GM18858 (cell line): Measurements from ENCODE around the gene SLC35E2B.
"Not testable (repeated sequence)": the region's sequence is repeated elsewhere in the genome, so short reads cannot be mapped to it uniquely, and the experiment has no call there.

Experiments used
- ATAC-seq: cut with Tn5 transposase; IDR thresholded peaks from one replicate; pipeline ENCODE4 v1.9.1; 2021; ENCODE audit not compliant: unreplicated experiment

SLC35E2B gene

DNA sequence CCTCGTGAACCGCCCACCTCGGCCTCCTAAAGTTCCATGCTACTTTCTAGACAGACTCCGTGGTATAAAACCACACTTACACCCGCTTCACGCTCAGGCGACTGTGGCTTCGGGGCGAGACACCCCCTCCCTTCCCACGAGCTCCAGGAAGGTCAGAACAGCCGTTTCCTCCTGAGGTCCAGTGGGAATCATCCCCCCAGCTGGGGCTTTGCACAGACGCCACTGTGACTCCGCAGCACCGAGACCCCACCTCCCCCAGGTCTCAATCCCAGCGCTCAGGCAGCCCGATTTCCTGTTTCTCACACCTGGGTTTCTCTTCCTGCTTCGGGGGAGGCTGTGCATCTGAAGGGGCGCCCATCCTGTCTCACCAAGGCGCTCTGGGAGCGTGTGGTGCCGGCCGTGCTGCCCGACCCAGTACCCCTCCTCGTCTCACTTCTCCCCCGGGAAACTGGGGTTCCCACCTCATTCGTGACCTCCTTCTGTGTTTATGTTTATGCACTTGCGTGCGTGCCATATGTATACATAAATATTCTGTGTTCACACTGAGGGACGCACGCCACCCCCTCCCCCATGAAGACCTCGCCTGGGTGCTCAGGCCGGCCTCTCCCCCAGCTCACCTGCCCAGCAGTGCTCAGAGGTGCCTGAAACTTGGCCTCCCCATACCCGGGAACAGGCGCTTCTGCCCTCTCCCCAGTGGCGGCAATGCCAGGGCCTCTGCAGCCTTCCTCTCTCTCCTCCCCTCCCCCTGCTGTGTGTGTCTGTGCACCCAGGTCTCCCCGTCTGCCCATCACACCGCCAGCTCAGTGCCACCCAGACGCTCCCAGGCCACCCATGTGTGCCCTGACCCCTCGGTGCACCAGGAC lies 14.6 kb downstream of the SLC35E2B start:
- ATAC-seq: no peak

GRCh38 chr1:1676087-1676486 lies 16.5 kb downstream of the SLC35E2B start:
- not testable (repeated sequence) for ATAC-seq

DNA sequence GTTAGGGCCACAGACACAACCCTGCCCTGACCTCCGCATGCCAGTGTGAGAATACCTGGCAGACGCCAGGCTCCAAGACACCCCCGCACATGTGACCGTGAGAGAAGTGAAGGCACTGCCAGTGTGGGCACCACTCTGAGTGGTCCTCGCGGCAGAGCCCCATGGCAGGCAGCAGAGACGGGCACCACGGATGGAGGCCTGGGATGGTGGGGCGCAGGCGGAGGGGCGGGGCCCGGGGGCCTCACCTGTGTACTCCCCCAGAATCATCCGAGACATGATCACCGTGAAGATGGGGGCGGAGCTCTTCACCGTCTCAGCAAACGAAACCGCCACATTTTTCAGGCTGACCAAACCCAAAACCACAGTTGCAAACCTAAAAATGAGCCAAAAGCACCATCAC lies 17.4 kb downstream of the SLC35E2B start:
- ATAC-seq: not testable (repeated sequence)

DNA sequence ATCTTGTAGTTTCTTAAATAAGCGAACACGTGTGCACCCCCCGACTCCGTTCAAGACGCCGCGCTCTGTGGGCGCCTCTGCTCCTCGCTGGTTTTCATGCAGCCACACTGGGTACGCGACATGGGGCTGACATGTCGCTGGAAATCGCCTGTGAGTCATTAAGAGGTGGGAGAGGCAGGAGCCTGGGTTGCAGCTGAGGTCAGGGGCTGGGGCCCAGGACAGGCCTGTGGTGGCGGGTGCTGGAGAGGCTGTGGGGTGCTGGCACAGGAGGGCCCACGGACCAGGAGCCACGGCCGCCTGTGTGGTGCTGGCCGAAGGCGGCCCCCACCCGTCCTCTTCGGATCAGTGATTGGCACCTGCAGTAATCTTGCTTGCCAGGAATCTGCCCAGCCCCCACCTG lies 17.8 kb downstream of the SLC35E2B start:
- not testable (repeated sequence) for ATAC-seq

DNA sequence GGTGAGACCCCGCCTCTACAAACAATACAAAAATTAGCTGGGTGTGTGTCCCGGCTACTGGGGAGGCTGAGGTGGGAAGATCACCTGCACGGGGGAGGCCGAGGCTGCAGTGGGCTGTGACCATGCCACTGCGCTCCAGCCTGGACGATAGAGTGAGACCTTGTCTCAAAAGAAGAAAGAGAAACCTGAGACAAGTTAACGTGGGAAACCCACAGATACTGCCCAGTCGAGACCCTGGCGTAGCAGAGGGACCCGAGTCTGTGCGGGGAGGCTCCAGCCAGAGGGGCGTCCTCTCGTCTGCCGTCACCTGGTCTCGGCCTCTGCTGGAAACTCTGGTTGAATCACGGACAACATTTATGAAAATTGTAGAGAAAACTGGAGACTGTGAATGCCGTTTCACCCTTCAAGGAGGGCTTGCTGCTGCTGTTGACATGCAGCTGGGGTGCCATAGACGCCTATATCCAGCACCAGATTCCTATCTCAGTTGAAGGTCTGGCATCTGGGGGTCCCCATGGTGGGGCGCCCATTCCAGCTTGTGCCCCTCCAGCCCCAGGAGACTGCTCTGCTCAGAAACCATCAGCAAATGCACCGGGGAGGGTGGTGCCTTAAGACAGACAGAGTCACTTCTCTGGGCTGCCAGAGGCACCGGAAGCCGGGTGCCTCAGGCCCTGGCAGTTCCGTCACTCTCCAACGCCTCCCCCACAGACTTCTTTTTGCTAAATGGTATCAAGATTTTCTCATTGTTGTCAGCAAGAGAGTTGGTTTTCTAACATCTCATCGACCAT lies 20.2 kb downstream of the SLC35E2B start:
- ATAC-seq: no peak

DNA sequence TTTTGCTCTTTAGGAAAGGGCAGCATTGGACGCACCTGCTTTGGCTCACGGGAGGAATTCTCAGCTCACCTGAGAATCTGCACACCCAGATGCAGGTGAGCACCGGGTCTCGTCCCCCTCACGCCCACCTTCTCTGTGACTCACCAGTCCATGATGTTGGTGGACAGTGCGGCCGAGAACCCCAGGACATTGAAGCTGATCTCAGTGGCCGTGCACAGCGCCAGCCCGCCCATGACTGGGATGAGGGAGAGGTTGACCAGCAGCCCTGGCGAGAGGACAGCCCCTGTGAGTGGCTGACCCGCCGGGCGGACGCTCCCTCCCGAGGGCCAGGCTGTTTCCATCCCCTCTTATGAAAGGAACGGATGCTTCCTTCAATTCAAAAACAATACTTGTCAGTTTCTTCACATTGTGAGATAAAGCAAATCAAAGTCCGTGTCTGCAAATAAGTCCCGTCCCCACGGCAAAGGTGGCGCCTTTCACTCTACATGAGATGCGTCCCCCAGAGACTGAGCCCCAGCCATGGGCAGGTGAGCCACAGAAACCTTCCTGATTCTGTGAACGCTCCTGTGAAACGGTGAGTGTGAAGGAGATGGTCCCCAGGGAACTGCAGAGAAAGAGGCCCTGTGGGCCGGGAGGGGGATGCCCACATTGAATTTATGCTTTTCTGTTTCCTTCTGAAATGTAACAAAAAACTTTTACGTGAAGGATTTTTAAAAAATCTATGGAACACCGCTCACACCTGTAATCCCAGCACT lies 21.1 kb downstream of the SLC35E2B start:
- no peak for ATAC-seq

- ATAC-seq: no peak
Measured at GRCh38 chr1:1670866-1671265, 21.7 kb downstream of the SLC35E2B start.

GRCh38 chr1:1669468-1670440 lies 22.8 kb downstream of the SLC35E2B start:
- ATAC-seq: no peak

- no peak for ATAC-seq
Measured at GRCh38 chr1:1666526-1666925, 26.1 kb downstream of the SLC35E2B start.

GRCh38 chr1:1665815-1666251 lies 26.8 kb downstream of the SLC35E2B start:
- ATAC-seq: no peak

DNA sequence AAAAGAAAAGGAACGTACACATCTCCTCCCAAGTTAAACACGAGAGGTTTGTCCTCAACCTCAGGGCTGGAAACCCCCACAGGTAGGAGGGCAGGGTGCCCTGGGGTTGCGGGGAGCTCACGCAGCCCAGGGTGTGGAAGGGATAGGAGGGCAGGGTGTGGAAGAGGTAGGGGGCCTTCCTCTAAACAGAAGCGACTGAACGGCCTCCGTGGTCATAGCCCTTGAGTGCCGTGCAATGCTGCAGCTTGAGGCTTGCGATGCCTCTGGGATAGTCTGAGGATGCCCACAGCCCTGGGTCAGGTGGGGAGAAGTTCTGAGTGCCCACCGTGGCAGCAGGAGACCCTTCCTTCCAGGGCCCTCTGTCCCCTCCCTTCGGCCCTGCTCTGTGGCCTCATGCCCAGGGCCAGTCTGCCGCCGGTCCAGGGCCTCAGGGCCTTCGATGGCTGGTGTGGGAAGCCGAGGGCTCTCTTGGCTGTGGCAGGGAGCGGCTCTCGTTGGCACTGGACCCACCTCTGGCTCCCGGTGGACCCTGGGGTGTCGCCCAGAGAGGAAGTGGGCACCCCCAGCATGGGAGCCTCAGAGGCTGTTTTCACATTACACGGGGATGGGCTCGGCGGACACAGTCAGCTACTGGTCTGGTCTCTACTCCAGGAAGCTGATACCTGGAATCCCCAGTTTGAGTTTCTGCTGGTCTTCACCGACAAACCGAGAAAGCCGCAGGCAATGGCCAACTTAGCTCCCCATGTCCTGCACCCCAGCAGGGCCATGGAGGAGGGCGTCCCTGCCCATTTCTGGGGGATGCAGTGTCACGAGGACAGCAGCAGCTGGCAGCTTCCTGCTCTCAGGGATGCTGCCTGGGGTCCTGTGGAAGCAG lies 27.4 kb downstream of the SLC35E2B start:
- no peak for ATAC-seq

DNA sequence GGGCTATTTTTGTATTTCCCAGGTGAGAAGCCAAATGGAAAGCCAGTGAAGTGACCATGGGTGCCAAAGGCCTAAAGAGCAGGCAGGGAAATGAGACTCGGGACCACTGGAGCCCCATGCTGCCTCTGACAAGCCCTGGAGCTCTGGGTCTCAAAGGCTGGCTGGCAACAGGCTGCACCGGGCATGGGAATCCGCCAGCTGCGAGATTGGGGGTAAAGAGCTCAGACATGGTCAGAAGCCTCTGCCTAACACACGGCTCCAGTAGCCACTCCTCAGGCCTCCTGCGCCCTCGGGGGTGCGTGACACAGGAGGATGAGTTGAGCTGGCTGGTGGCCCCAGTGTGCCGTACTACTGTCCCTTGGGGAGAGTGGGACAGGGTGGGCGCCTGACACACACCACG lies 28.3 kb downstream of the SLC35E2B start:
- ATAC-seq: not testable (repeated sequence)

DNA sequence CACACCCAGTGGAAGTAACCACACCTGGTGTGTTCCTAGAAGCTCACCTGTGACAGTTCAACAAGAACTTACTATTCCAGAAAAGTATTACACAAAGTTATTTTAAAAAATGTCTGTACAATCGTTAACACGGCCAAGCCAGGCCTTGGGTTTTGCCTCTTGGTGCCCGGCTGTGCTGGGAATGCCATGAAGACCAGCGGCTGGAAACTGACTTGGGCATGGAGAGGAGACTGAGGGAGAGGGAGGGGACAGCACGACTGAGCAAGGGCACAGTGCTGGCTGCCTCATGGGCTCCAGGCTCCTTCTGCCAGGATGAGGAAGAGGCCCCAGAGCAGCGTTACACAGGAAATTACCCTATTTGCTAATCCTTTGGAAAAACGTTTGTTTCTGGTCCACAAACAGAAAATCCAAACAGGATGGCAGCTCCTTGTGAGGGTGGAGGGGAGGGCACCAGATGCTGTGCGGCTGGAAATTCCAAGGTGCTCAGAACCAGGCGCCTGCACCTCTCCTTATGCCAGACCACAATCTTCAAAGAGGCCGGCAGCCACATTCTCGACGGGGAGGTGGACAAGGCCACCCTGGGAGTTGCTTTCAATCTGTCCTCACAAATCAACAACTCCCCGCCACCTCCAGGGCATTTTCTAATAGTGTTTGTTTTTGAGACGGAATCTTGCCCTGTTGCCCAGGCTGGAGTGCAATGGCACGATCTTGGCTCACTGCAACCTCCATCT lies 29.6 kb downstream of the SLC35E2B start:
- not testable (repeated sequence) for ATAC-seq

- not testable (repeated sequence) for ATAC-seq
Measured at GRCh38 chr1:1662392-1662791, 30.2 kb downstream of the SLC35E2B start.

DNA sequence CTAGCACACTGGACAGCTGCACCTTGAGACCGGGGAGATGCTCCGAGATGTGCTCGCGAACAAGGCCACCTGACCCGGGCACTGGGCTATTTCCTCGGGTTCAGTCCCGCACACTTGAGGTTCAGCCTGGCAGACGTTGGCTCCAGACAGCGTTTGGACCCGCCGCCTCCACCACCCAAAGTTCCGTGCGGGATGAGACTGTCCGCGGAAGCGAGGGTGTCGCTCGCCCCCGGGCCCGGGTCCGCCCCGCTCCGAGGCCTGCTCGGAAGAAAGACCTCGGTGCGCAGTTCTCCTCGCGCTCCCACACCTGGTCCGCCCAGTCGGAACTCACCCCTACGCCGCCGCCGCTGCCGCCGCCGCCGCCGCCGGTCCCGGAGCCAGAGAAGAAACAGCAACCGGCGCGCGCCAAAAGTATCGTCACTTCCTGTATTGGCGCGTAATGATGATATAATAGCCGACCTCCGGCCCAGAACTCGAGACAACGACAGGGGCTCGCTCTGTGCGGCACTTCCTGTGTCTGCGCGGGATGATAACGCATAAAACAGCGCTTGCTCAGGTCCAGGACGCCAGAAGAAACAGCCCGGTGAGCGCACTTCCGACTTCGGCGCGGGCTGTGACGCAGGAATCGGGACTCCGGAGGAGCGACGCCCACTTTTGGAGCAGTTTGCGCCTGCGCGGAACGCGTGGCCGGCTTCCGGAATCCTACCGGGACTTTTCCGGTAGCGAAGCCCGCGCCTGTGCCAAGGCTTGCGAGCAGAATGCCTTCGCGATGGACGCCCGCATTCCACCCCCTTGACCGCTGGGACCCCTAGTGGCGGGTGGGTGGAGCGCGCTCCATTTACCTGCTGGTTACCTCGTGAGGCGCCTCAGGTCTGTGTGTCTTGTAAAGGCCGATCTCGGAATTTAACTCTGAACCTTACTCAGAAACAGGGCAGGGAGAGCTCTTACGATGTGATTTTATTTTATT lies 33.7 kb downstream of the SLC35E2B start, which contains the start of gene CDK11B:
CDK11B (minus strand) TSS at position 422 of the 967 bp plus-strand sequence. CDS start 1,519 bp downstream, outside the sequence.
- ATAC-seq: peak; percentile 71

- ATAC-seq: not testable (repeated sequence)
Measured at GRCh38 chr1:1648265-1648664, 44.3 kb downstream of the SLC35E2B start.
